BLaER1 treated with 17β-estradiol and CSF1 and Interleukin-3, amounts not matched to agents 10 nM and 100 nM (cell line): ENCODE data around the gene USP37.

ENCODE experiments used
- H3K27ac ChIP-seq, 11 experiments: shearing (Covaris generic); formaldehyde crosslinking; 2 replicates each; pipeline ENCODE4 v1.8.1; 2022
- H3K27me3 ChIP-seq, 11 experiments: shearing (Covaris generic); formaldehyde crosslinking; 2 replicates each; pipeline ENCODE4 v1.8.1; 2022
- H3K36me3 ChIP-seq, 11 experiments: shearing (Covaris generic); formaldehyde crosslinking; 2 replicates each; pipeline ENCODE4 v1.8.1; 2022
- H3K4me1 ChIP-seq, 10 experiments: shearing (Covaris generic); formaldehyde crosslinking; 2 replicates each; pipeline ENCODE4 v1.8.1; 2022
- H3K4me2 ChIP-seq, 11 experiments: shearing (Covaris generic); formaldehyde crosslinking; 2 replicates each; pipeline ENCODE4 v1.8.1; 2022
- H3K4me3 ChIP-seq, 10 experiments: shearing (Covaris generic); formaldehyde crosslinking; 2 replicates each; pipeline ENCODE4 v1.8.1; 2022
- H3K9ac ChIP-seq, 11 experiments: shearing (Covaris generic); formaldehyde crosslinking; 2 replicates each; pipeline ENCODE4 v1.8.1; 2022
- H3K9me3 ChIP-seq, 11 experiments: shearing (Covaris generic); formaldehyde crosslinking; replicated peaks in 1 of 11; 2 replicates each; pipeline ENCODE4 v1.8.1; 2022
- H4K20me1 ChIP-seq, 11 experiments: shearing (Covaris generic); formaldehyde crosslinking; 2 replicates each; pipeline ENCODE4 v1.8.1; 2022
- Cebpa-rat ChIP-seq, 11 experiments: shearing (Covaris generic); IDR thresholded peaks; 2 replicates each; pipeline ENCODE4 v1.8.1; 2022

Gene USP37

DNA sequence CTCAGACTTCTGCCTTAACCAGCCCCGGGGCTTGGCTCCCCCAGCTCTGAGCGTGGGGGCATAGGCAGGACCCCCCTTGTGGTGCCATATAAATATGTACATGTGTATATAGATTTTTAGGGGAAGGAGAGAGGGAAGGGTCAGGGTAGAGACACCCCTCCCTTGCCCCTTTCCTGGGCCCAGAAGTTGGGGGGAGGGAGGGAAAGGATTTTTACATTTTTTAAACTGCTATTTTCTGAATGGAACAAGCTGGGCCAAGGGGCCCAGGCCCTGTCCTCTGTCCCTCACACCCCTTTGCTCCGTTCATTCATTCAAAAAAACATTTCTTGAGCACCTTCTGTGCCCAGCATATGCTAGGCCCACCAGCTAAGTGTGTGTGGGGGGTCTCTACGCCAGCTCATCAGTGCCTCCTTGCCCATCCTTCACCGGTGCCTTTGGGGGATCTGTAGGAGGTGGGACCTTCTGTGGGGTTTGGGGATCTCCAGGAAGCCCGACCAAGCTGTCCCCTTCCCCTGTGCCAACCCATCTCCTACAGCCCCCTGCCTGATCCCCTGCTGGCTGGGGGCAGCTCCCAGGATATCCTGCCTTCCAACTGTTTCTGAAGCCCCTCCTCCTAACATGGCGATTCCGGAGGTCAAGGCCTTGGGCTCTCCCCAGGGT, 162.9 kb downstream of the USP37 start:
- Histone ChIP-seq H3K27ac (peak overlapping the region; percentile 58 to 98 (median 78)), H3K4me2 (peak overlapping the region; percentile 90 to 100 (median 98)), H3K4me1 (peaks cover 71 to 76% (median 74%) of the 10 kb centered on the region in 10 experiments), H3K9ac (peak overlapping the region; percentile 69 to 100 (median 94)), H4K20me1 (peaks cover 14 to 51% (median 33%) of the 10 kb centered on the region in 11 experiments; a peak in 14 of 22 replicates), H3K4me3 (peak overlapping the region; percentile 34 to 97 (median 68)), H3K27me3 (no peaks in the 10 kb centered on the region), H3K9me3 (no peaks in the 10 kb centered on the region), H3K36me3 (peaks cover 33 to 47% (median 43%) of the 10 kb centered on the region in 11 experiments)
- TF ChIP-seq Cebpa-rat (IDR thresholded peaks at IDR 0.05) = no peak

DNA sequence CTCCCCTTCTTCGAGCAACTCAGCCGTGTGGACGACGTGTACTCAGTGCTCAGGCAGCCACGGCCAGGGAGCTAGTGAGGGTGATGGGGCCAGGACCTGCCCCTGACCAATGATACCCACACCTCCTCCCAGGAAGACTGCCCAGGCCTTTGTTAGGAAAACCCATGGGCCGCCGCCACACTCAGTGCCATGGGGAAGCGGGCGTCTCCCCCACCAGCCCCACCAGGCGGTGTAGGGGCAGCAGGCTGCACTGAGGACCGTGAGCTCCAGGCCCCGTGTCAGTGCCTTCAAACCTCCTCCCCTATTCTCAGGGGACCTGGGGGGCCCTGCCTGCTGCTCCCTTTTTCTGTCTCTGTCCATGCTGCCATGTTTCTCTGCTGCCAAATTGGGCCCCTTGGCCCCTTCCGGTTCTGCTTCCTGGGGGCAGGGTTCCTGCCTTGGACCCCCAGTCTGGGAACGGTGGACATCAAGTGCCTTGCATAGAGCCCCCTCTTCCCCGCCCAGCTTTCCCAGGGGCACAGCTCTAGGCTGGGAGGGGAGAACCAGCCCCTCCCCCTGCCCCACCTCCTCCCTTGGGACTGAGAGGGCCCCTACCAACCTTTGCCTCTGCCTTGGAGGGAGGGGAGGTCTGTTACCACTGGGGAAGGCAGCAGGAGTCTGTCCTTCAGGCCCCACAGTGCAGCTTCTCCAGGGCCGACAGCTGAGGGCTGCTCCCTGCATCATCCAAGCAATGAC, 163.6 kb downstream of the USP37 start:
- Histone ChIP-seq H3K27me3 (no peaks in the 10 kb centered on the region), H3K9me3 (no peaks in the 10 kb centered on the region), H3K9ac (peak overlapping the region; percentile 69 to 100 (median 94)), H3K4me3 (peak overlapping the region; percentile 2 to 97 (median 68); a peak in 16 of 20 replicates), H3K4me1 (peaks cover 71 to 76% (median 74%) of the 10 kb centered on the region in 10 experiments), H3K36me3 (peaks cover 33 to 47% (median 43%) of the 10 kb centered on the region in 11 experiments), H3K4me2 (peak overlapping the region; percentile 90 to 100 (median 98)), H4K20me1 (peaks cover 14 to 51% (median 33%) of the 10 kb centered on the region in 11 experiments; a peak in 14 of 22 replicates), H3K27ac (peak overlapping the region; percentile 15 to 98 (median 78); a peak in 21 of 22 replicates)
- no peak for TF ChIP-seq Cebpa-rat (IDR thresholded peaks at IDR 0.05)

DNA sequence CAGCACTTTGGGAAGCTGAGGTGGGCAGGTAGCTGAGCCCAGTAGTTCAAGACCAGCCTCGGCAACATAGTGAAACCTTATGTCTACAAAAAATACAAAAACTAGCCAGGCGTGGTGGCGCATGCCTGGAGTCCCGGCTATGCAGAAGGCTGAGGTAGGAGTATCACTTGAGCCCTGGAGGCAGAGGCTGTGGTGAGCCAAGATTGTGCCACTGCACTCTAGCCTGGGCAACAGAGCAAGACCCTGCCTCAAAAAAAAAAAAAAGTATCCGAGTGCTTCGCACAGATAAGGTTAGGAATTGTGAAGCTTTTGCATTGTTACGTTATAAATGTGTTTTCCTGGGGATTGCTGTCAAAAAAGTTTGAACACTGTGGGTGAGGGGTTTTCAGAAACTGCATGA, 164.3 kb downstream of the USP37 start:
- Histone ChIP-seq H3K9me3 (no peaks in the 10 kb centered on the region), H3K4me3 (peak overlapping the region; percentile 44 to 97 (median 84); a peak in 16 of 20 replicates), H3K27ac (peak overlapping the region in 10 of 11 experiments; percentile 58 to 98 (median 78); a peak in 17 of 22 replicates), H3K36me3 (peaks cover 33 to 47% (median 43%) of the 10 kb centered on the region in 11 experiments), H4K20me1 (peaks cover 14 to 51% (median 33%) of the 10 kb centered on the region in 11 experiments; a peak in 14 of 22 replicates), H3K9ac (peak overlapping the region; percentile 69 to 100 (median 94)), H3K27me3 (peaks cover 0 to 6% (median 3%) of the 10 kb centered on the region in 11 experiments; a peak in 11 of 22 replicates), H3K4me2 (peak overlapping the region; percentile 90 to 100 (median 98)), H3K4me1 (peaks cover 73 to 81% (median 77%) of the 10 kb centered on the region in 10 experiments)
- no peak for TF ChIP-seq Cebpa-rat (IDR thresholded peaks at IDR 0.05)

DNA sequence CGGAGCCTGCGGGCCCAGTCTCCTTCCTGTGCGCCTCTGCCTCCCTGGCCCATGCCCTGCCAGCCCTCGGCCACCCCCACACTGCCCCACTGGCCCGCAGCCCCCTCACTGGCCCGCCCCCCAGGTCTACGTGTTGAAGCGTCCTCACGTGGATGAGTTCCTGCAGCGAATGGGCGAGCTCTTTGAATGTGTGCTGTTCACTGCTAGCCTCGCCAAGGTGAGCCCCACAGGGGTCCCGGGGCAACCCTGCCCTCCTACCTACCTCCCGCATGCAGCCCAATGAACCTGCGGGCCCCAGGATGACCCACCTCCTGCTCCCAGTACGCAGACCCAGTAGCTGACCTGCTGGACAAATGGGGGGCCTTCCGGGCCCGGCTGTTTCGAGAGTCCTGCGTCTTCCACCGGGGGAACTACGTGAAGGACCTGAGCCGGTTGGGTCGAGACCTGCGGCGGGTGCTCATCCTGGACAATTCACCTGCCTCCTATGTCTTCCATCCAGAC, 165.2 kb downstream of the USP37 start:
- Histone ChIP-seq H3K27me3 (peaks cover 0 to 14% (median 11%) of the 10 kb centered on the region in 11 experiments; a peak in 15 of 22 replicates), H3K4me1 (peaks cover 65 to 81% (median 77%) of the 10 kb centered on the region in 10 experiments), H3K9me3 (no peaks in the 10 kb centered on the region), H3K27ac (peak overlapping the region in 7 of 11 experiments; percentile 78 to 100 (median 97); a peak in 7 of 22 replicates), H3K4me3 (peak overlapping the region in 7 of 10 experiments; percentile 34 to 97 (median 93); a peak in 12 of 20 replicates), H3K4me2 (peak overlapping the region; percentile 90 to 100 (median 98)), H3K9ac (peak overlapping the region; percentile 69 to 100 (median 97); a peak in 17 of 22 replicates), H4K20me1 (peaks cover 14 to 51% (median 33%) of the 10 kb centered on the region in 11 experiments; a peak in 14 of 22 replicates), H3K36me3 (peaks cover 33 to 47% (median 43%) of the 10 kb centered on the region in 11 experiments)
- TF ChIP-seq Cebpa-rat (IDR thresholded peaks at IDR 0.05) = no peak

DNA sequence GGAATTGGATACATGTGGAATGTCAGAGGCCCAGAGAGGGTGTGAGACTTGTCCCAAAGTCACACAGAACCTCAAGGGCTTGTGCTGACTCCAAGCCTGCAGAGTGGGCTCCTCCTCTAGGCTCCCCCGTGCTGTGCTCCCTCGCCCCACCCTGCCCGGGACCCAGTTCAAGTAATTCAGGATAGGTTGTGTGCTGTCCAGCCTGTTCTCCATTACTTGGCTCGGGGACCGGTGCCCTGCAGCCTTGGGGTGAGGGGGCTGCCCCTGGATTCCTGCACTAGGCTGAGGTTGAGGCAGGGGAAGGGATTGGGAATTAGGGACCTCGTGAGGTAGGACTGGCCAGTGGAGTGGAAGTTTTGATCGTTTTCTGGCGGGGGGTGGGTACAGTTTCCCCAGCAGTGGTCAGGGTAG, 165.7 kb downstream of the USP37 start:
- Histone ChIP-seq H3K4me2 (peak overlapping the region; percentile 90 to 100 (median 98); a peak in 21 of 22 replicates), H3K27me3 (peaks cover 0 to 19% (median 15%) of the 10 kb centered on the region in 11 experiments; a peak in 15 of 22 replicates), H4K20me1 (peaks cover 14 to 51% (median 33%) of the 10 kb centered on the region in 11 experiments; a peak in 14 of 22 replicates), H3K4me3 (peak overlapping the region in 8 of 10 experiments; percentile 79 to 97 (median 94); a peak in 14 of 20 replicates), H3K4me1 (peaks cover 63 to 81% (median 77%) of the 10 kb centered on the region in 10 experiments), H3K9ac (peak overlapping the region in 10 of 11 experiments; percentile 94 to 100 (median 98); a peak in 17 of 22 replicates), H3K9me3 (no peaks in the 10 kb centered on the region), H3K36me3 (peaks cover 33 to 47% (median 43%) of the 10 kb centered on the region in 11 experiments), H3K27ac (peak overlapping the region in 8 of 11 experiments; percentile 85 to 100 (median 99); a peak in 9 of 22 replicates)
- TF ChIP-seq Cebpa-rat (IDR thresholded peaks at IDR 0.05) = no peak

DNA sequence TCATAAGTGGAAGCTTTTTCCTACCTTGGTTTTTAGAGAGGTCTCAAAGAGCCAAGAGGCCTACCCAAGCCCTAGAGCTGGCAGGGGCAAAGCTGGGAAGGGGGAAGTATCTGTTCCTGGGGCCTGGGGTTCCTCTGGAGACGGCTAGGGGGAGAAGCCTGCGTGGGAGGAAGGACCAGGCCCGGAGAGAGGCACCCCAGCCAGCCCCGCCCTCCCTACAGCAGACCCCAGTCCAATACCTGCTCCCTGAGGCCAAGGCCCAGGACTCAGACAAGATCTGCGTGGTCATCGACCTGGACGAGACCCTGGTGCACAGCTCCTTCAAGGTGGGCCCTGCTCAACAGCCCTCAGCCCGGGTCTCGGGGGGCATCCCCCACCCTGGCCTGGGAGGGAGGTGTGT, 166.3 kb downstream of the USP37 start:
- no peak for TF ChIP-seq Cebpa-rat (IDR thresholded peaks at IDR 0.05)
- H3K9ac ChIP-seq = peak overlapping the region; percentile 94 to 100 (median 99)
- H3K27ac ChIP-seq = peak overlapping the region in 10 of 11 experiments; percentile 96 to 100 (median 99); a peak in 16 of 22 replicates
- peak overlapping the region; percentile 79 to 97 (median 93); a peak in 19 of 20 replicates for H3K4me3 ChIP-seq
- peaks cover 59 to 81% (median 77%) of the 10 kb centered on the region in 10 experiments for H3K4me1 ChIP-seq
- peak overlapping the region; percentile 90 to 100 (median 98) for H3K4me2 ChIP-seq
- no peaks in the 10 kb centered on the region for H3K9me3 ChIP-seq
- H4K20me1 ChIP-seq = peaks cover 14 to 51% (median 33%) of the 10 kb centered on the region in 11 experiments; a peak in 14 of 22 replicates
- H3K27me3 ChIP-seq = peaks cover 0 to 25% (median 20%) of the 10 kb centered on the region in 11 experiments; a peak in 15 of 22 replicates
- H3K36me3 ChIP-seq = peaks cover 33 to 47% (median 43%) of the 10 kb centered on the region in 11 experiments

DNA sequence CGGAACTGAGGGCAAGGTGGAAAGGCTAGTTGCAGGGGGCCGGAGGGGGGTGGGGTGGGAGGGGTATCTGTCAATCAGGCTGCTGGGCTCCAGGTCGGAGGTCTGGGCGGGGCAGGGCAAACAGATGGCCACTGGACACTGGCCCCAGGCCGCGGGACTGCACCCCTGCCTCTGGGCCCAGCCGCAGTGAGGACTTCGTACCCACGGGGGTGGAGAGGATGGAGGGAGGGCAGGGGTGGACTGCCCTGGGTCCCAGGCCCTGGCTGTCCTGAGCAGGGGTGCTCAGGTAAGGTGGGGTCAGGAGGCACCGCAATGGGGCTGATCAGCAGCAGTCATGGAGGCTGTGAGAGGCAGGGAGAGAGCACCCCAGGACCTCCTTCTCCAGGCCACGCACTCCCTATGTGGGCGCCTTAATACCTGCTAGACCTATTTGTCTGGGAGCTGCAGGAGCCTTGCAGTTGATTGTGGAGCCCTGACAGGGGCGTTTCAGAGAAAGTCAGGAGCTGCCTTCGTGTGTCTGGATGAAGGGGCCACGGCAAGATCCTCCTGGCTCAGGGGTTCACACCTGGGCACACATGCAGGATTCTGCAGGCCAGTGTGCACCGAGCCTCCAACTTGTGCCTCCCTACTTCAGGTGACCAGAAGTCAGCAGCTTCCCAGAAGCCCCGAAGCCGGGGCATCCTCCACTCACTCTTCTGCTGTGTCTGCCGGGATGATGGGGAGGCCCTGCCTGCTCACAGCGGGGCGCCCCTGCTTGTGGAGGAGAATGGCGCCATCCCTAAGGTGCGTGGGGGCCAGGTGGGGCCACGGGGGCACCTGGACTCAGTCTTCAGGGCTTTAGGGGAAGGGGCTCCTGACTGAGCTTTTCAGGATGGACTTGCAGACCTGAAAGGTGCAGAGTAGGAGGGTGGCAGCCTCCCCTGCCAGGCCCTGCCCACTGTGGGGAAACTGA, 166.9 kb downstream of the USP37 start:
- Histone ChIP-seq H3K4me3 (peak overlapping the region; percentile 79 to 97 (median 93)), H3K9me3 (no peaks in the 10 kb centered on the region), H4K20me1 (peaks cover 14 to 51% (median 33%) of the 10 kb centered on the region in 11 experiments; a peak in 14 of 22 replicates), H3K36me3 (peaks cover 33 to 47% (median 43%) of the 10 kb centered on the region in 11 experiments), H3K27me3 (peaks cover 0 to 26% (median 20%) of the 10 kb centered on the region in 11 experiments; a peak in 15 of 22 replicates), H3K27ac (peak overlapping the region; percentile 44 to 100 (median 99); a peak in 21 of 22 replicates), H3K4me1 (peaks cover 55 to 83% (median 77%) of the 10 kb centered on the region in 10 experiments), H3K9ac (peak overlapping the region; percentile 94 to 100 (median 99)), H3K4me2 (peak overlapping the region; percentile 90 to 100 (median 98))
- TF ChIP-seq Cebpa-rat (IDR thresholded peaks at IDR 0.05) = no peak
